COR-L47 (cell line): Measurements from ENCODE around the gene GSG1.
"Not testable (repeated sequence)": the region's sequence is repeated elsewhere in the genome, so short reads cannot be mapped to it uniquely, and the experiment has no call there.

Source experiments
- DNase-seq: peaks from one replicate; lab custom pipeline; 2025; lab: John Stamatoyannopoulos, UW

The GSG1 gene

DNA sequence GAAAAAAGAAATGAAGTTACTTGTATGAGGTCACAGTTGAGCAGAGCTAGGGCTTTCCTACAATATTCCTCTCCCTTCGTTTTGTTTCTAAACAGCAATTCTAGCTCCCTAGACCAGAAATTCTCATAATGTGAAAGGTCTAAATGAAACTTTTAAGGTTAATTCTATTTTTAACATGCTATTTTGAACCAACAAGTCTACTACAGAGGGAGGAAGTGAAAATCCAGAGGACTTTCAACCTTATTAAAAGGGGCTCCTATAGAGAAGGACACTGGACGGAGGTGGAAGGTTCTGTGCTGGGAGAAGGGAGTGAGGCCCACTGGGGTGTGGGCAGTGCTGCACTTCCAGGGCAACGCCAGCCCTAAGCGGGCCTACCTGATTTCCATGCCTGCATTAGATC, 13.4 kb downstream of the GSG1 start:
- no peak for DNase-seq

DNA sequence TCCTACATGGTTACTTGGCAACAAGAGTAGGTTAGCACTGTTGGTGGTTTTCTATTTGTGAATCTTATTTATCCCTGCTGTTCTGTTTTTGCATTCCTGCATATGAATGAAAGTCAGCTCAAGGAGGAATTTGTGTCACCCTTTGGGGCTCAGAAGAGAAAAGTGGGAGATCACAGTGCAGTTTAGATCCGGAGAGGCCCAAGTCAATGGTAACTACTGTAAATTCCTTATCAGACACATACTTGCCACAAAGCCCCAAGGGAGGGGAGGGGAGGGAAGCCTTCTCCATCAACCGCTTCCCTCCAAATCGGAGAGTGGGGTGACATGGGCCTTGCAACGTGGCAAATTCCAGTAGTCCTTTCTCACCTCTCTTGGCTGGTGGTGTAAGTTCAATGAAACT, 15.0 kb downstream of the GSG1 start:
- DNase-seq: no peak

DNA sequence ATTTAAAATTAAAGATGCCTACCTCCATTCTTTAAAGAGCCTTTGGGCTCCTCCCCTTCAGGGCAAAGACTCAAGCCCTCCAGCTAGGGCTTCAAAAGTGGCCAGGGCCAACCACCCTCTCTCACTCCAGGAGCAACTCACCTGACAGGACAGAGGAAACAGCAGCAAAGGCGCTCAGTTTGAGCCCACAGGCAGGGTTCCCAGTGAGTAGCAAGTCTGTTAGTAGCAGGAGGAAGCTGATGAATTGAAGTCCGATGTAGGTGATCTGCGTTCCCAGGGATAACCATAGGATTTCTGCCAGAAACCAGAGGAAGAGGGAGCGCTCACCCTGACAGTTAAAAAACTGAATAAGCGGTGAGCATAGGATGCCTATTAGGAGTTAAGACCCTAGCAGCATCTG, 15.7 kb downstream of the GSG1 start:
- no peak for DNase-seq

DNA sequence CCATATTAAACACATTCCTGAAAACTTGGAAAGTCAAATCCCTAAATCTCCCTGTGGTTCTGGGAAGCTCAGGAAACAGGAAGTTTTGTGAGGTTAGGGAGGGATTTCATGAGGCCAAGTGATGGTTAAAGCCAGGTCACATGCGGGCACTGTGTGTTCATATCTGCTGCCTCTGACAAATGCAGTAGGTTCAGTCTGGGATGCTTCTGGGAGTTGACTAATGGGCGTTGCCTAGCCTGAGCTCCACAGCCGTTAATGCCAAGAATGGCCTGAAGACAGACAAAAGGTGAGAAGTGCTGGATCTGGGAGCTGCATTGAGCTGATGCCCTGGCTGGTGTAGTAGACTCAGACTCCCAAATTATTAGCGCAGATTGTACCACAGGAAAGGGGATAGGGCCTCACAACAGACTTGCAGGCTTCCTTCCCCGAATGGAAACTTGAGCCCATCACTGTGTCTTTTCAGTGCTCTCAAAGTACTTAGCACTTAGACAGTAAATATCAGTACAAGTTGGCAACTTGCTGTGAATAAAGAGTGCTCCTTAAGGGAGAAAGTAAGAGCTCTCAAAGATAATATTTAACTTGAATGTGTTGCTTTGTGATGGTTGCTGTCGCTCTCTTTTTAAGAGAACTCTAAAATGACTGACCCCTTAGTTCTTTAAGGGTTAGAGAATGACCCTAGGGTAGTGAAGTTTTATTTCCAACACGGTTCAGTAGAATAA, 17.3 kb downstream of the GSG1 start:
- no peak for DNase-seq

DNA sequence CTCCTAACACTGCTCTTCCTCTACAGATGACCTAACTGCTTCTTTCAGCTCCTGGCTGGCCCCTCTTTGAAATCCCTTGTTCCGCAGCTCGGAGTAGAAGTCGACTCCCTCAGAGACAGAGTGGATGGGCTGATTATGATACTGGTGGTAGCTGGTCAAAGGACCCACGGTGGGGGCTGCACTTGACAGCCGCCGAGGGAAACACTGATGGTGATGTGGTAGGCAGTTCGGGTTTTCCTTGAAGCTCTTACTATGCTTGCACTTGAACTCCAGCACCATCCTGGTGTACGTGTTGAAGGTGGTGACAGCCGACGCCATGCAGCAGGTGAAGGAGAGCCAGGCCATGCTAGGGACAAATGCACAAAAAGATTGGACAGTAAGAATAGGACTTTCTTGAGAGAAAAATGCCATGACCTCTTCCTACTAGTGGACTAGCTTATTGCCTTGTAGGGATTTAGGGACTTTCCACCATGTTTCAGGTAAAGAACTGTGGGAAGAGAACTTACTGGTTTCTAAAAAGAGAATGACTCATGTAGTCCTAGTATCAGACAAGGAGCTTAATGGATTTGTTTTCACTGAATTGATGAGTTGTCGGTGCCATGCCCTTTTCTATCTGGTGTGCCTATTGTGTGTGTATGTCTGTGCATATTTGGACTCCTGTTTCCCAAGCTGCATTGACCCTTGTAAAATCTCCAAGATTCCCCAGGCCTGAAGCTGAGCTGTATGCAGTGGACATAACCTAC, 18.4 kb downstream of the GSG1 start:
- no peak for DNase-seq

DNA sequence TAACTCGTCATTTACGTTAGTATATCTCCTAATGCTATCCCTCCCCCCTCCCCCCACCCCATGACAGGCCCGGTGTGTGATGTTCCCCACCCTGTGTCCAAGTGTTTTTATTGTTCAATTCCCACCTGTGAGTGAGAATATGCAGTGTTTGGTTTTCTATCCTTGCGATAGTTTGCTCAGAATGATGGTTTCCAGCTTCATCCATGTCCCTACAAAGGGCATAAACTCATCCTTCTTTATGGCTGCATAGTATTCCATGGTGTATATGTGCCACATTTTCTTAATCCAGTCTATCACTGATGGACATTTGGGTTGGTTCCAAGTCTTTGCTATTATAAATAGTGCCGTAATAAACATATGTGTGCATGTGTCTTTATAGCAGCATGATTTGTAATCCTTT, 19.8 kb downstream of the GSG1 start:
- DNase-seq: not testable (repeated sequence)

DNA sequence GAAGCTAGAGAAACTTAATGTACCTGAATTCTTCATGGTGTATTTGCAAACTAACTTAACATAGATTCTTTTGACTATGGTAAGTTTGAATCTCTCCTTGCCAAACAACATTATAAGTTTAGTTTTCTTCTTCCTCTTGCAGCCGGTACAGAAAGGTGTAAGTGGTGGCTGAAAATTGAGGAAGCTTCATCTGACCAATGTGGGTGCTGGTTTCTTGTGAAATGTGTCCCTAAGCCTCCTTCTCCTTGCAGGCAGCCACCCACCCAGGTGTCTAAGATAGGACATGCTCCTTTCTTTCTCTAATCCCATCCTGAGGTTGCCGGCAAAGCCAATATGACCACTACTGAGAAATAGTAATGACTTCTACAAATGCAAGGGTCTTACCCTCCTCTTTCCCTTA, 20.6 kb downstream of the GSG1 start:
- no peak for DNase-seq

DNA sequence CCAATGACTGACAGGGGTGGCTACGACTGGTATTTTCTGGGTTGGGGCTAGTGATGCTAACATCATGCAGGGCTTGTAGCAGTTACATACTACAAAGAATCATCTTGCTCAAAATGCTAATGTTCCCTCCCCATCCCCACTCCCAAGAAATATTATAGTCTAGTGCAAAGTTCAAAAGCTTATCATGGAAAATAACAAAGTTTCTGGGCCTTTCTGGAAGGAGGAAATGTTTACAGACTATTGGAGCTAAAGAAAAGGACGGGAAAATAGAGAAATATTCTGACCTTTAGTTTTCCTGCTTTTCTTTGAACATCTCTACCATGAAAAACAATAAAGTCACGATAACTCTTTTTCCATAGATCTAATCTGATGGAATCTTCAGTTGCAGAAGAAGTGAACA, 23.2 kb downstream of the GSG1 start:
- DNase-seq: no peak

DNA sequence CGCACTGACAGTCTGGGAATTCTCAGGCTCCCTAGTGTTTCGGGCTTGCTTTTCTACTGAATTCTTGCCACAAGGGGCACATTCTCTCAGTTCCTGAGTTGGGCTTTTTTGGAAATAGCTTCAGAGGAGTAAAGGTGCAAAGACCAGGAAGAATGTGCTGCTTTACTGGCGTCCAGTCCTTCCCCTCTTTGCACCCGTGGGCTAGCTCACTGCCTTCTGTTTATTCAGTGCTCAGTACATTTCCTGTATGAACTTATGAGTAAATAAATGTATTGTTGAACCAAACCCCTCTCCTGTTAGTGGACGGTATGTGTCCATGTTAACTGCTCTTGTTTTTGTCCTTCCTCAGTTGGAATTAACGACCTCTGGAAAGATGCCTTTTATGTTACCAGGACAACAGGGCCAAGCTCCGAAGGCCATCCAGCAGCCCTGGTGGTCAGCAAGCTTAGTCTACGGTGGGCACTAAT, 24.0 kb downstream of the GSG1 start:
- DNase-seq: no peak

DNA sequence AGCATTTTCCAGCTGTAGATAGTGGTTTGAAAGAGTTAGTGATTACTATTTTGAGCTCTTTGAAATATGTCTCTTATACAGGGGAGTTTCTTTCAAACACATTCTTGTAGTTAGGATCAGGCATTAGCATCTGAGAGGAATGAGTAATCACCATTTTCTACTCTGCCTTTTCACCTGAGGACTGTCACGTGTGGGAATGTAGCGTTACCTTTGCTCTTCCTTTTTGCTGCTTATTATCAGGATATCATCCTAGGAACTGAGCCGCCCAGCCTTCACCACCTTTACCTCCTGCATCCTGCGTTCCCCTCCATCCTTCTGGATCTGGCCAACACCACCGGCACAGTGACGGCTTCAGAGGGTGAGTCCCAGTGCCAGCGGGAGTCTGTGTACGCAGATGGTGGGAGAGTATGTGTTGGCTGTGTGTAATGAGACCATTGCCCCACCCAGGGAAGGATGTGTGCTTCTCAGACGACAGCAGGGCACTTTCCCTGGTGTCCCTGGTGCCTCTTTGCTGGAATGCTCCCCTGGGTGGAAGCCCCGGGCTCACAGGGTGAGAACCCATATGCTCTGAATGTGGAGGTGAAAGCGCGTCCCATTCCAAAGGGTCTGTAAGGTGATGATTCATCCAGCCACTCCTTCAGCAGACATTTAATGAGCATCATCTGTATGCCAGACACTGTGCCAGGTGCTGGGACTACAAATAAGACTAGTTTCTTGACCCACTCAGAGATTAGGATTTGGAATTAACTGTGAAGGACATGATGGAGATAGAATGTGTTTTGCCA, 27.5 kb downstream of the GSG1 start:
- DNase-seq: no peak

DNA sequence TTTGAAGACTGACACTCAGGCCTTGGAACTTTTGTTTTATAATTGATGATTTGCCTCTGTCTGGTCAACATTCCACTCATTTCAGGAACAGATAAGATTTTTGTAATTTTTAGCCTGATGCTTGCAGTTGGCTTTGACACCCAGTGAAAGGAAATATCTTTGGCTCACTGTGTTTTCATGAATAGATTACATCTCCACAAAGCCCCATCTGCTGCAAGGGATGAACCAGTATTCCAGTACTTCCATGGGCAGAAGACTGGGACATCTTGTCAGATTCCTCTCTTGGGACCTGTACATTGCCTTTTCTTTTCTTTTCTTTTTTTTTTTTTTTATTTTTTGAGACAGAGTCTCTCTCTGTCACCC, 28.4 kb downstream of the GSG1 start:
- no peak for DNase-seq

DNA sequence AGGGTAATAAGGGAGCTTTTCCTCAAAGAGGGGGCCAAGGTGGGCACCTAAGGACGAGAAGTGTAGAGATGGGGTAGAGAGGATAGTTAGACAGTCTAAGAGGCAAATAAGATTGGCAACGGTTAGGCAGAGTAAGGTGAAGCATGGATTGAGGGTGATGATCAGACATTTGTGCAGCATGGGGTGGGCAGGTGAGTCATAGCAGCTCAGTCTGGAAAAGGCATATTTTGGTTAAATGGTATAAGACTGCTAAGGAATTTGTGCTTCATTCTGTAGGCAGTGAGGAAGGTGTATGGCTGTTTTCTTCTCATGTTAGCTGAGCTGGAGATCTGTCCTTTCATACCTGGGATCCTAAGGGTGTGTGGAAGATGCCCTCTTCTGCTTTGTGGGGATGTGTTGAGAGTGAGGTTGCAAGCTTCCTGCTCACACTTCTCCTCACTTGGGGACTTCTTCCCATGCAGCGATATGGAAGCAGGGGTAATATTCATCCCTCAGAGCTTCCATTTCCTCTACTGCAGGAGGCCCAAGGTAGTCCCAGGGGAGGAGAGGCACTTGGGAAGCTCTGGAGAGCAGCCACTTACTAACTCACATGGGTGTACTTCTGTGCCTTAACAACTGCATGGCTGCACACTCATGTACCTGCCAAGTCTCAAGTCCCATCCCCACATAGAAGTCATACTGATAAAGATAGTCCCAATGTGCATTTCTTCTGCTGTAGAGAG, 28.9 kb downstream of the GSG1 start:
- no peak for DNase-seq

DNA sequence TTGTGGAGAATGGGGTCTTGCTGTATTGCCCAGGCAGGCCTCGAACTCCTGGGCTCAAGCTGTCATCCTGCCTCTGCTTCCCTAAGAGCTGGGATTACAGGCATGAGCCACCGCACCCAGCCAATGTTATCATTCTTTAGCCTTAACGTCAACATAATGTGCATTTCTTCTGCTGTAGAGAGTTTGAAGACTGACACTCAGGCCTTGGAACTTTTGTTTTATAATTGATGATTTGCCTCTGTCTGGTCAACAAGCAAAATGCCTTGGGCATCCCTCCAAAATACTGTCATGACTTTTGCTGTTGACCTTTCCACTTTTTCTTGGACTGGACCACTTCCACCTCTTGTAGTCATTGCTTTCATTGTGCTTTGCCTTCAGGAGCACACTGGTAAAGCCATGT, 30.3 kb downstream of the GSG1 start:
- no peak for DNase-seq

DNA sequence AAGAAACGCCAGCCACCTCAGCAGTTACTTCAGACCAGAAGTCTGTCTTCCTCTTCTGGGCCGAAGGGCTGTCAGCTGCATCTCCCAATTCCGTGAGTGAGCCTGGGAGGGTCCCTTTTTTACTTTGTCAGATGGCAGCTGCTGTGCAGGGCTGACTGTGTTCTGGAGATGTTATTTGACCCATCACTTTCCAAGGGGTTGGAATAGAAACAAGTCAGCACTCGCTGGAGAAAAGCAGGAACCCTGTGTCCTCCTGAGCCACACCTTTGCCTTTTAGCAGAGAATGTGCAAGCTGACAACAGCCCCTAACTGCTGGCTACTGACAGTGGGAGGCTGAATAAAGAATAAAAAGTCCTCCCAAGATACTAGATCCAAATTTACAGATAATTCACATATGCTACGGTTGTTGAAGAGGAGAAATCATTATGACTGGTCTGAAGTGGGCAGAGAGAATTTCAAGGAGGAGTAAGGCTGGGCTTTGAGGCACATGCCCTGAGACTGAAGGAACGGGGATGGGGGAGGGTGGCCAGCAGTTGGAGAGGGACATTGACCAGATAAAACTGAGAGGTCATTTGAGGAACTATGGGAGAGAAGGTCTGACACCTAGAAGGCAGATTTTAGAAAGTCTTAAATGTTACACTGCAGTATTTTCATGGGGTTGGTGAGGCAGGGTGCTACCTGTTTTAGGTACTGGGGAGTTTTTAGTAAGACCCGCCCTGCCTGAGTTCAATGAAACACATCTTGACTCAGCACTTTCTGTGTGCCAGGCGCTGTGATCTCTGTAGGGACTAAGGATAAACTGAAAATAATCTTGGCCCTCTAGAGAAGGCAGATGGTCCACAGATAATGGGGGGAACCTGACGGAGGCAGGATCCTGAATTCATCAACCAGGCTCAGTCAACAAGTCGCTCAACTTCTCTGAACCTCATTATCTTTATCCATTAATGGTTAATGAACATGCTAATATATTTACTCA, 31.9 kb downstream of the GSG1 start:
- DNase-seq: no peak

DNA sequence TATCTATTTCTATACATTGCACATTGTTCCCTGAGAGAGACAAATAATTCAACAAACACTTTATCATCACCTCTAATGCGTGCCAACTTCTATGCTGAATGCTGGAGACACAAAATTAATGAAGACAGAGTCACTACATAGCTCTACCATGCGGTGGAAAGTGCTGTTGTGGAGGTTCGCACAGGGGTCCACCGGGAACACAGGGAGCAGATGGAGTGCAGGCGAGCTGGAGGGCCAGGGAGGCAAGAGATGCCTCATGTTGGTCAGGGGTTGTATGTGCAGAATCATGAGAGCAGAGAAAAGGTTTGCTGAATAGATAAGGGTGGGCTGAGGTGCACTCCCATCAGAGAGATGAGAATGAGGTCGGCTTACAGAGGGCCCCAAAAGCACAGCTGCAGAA, 34.1 kb downstream of the GSG1 start:
- DNase-seq: no peak

DNA sequence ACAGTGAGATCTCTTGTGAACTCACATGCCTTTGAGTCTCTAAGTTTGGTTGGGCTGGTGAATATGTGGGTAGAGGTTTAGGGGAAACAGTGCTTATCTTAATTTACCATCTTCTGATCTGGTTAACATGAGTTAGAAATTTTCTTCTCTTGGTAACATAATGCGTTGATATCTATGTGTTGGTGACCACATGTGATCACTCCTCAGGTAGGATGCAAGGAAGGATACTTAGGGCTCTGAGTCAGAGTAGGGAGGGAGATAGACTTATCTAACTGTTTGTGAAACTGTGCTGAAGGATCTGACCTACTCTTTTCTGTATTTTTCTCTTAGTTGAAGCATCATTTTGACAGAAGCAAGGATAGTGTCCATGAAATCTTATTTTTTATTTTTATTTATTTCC, 36.1 kb downstream of the GSG1 start:
- DNase-seq: no peak

DNA sequence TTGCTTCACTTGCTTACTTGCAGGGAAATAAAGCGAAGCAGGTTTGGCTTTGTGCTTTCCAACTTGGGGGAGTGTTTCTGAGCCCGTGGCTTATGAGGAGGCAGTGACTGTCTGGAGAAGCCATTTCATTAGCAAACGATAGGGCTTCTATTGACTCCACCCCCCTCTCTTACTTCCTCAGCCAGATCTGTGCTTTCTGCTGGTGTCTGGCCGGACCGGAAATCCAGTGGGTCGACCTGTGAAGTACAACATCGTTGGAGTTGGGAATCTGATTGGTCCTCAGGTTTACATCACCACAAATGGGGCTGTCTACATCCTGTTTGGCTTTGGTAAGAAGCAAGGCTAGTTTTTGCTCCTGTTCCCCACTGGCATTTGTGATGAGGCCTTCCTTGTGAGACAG, 37.0 kb downstream of the GSG1 start:
- DNase-seq: no peak

DNA sequence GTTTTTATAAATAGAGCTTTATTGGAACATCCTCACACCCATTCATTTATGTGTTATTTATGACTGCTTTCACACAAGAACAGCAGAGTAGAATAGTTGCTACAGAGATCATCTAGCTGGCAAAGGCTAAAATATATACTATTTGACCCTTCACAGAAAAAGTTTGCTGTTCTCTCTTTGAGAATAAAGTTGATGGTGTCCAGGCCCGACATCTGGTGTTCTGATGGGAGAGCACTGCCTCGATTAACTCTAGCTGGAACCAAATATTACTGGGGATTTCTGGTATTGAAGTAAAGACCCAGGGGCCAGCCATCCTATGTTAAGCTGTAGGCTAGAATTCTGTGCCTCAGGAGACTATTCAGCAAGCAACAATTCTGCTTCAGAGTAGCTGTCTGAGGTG, 37.5 kb downstream of the GSG1 start:
- no peak for DNase-seq

DNA sequence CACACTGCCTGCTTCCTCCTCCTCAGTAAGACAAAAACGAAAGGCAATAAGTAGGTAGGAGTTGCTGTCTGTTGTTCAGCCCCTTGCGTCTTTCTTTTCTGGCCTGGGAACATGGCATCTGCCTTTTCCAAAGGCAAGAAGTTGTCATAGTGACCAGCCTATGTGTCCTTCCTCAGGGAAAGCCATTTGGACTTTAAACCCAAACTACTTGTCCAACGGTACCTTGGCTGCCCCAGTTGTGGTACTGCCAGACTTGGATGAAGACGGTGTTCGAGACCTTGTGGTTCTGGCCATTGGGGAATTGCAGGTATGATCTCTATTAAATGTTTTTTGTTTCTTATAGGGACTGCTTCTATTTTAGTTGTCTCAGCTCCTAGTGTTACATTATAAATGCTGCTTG, 40.8 kb downstream of the GSG1 start:
- no peak for DNase-seq

DNA sequence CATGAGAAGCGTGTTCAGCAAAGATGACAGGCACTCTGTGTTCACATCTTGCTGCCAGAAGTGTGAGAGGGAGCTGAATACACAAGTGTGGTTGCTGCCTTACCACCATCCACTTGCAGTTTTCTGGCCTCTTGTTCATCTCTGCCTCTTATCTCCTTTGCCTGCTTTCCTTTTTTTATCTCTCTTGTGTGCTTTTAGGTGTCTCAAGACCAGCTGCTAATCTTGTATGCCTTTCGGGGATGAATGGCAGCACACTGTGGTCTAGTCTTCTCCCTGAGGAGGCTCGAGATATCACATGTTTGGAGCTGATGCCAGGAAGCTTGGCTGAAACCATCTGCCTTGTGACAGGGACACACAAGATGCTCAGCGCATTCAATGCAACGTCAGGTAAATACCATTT, 42.1 kb downstream of the GSG1 start:
- no peak for DNase-seq

DNA sequence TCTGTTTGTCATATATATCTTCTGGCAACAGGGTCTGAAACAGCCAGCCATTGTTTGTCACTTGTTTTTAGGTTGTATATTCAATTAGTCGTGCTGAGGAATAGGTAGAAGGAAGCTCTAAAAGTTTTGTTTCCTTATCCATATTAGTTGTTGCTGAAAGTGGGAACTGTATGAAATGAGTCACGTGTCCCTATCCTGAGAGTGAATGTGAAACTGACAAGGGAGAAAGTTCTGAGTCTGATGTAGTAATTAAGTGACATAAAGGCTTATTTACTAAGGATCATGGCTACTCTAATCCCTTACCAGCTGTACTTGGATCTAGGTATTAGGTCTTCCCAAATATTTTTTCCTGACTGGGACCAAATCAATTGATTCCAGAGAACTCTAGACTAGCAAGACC, 42.9 kb downstream of the GSG1 start:
- DNase-seq: no peak
